ENCODE data around the gene WIPI1. TPM values are rescaled to one million over a fixed set of nuclear protein-coding genes. Genes with fewer than 3 reads are reported as not detected.

The WIPI1 gene
- total and polyA plus RNA-seq, 2 of the 13 experiments (the other 11 are each of a cell fraction or from before 2014, with no cell fraction given), result 29.4 to 141 TPM

DNA sequence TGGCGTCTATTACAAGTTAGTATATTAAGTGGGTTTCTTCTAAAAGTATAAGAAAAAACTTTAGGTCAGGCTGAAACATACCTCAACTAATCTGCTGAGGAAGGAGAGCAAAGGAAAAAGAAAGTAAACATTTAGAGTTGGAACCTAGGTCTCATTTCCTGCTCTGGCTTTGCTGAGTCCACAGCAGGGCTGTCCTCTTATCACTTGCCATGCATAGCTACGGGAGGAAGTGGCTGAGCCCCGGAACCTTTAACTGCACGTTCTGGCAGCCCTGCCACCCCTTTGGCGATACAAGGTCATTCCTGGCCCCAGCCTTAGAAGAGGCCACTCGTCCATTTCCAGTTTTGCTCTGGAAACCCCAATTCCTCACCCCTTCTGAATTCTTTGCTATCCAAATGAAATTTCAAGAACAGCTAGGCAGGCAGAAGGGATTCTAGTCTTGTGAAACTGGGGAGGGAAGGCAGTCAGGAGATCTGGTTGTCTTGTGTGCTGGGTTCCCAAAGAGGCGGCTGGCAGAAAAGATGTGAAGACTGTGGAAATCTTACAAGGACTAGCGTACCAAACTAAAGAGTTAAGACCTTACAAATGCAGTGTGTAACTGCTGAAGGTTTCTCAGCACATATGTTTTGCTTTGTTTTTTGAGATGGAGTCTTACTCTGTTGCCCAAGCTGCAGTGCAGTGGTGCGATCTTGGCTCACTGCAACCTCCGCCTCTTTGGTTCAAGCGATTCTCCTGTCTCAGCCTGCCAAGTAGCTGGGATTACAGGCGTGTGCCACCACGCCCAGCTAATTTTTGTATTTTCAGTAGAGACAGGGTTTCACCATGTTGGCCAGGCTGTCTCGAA lies 19.1 kb downstream of the WIPI1 start (continued):
- TF ChIP-seq, protein P1, sequence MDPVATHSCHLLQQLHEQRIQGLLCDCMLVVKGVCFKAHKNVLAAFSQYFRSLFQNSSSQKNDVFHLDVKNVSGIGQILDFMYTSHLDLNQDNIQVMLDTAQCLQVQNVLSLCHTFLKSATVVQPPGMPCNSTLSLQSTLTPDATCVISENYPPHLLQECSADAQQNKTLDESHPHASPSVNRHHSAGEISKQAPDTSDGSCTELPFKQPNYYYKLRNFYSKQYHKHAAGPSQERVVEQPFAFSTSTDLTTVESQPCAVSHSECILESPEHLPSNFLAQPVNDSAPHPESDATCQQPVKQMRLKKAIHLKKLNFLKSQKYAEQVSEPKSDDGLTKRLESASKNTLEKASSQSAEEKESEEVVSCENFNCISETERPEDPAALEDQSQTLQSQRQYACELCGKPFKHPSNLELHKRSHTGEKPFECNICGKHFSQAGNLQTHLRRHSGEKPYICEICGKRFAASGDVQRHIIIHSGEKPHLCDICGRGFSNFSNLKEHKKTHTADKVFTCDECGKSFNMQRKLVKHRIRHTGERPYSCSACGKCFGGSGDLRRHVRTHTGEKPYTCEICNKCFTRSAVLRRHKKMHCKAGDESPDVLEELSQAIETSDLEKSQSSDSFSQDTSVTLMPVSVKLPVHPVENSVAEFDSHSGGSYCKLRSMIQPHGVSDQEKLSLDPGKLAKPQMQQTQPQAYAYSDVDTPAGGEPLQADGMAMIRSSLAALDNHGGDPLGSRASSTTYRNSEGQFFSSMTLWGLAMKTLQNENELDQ (CRISPR knock-in tag; IDR thresholded peaks at IDR 0.05; ENCODE audit: borderline replicate concordance), result no peak
- TF ChIP-seq, protein P2, sequence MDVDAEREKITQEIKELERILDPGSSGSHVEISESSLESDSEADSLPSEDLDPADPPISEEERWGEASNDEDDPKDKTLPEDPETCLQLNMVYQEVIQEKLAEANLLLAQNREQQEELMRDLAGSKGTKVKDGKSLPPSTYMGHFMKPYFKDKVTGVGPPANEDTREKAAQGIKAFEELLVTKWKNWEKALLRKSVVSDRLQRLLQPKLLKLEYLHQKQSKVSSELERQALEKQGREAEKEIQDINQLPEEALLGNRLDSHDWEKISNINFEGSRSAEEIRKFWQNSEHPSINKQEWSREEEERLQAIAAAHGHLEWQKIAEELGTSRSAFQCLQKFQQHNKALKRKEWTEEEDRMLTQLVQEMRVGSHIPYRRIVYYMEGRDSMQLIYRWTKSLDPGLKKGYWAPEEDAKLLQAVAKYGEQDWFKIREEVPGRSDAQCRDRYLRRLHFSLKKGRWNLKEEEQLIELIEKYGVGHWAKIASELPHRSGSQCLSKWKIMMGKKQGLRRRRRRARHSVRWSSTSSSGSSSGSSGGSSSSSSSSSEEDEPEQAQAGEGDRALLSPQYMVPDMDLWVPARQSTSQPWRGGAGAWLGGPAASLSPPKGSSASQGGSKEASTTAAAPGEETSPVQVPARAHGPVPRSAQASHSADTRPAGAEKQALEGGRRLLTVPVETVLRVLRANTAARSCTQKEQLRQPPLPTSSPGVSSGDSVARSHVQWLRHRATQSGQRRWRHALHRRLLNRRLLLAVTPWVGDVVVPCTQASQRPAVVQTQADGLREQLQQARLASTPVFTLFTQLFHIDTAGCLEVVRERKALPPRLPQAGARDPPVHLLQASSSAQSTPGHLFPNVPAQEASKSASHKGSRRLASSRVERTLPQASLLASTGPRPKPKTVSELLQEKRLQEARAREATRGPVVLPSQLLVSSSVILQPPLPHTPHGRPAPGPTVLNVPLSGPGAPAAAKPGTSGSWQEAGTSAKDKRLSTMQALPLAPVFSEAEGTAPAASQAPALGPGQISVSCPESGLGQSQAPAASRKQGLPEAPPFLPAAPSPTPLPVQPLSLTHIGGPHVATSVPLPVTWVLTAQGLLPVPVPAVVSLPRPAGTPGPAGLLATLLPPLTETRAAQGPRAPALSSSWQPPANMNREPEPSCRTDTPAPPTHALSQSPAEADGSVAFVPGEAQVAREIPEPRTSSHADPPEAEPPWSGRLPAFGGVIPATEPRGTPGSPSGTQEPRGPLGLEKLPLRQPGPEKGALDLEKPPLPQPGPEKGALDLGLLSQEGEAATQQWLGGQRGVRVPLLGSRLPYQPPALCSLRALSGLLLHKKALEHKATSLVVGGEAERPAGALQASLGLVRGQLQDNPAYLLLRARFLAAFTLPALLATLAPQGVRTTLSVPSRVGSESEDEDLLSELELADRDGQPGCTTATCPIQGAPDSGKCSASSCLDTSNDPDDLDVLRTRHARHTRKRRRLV (CRISPR knock-in tag; IDR thresholded peaks at IDR 0.05), result no peak
- no peak for TF ChIP-seq YEATS4 (CRISPR knock-in tag; IDR thresholded peaks at IDR 0.05; ENCODE audit: borderline replicate concordance)
- no peak for TF ChIP-seq PTBP1 (IDR thresholded peaks at IDR 0.05; ENCODE audit: low read depth, low read length, poor library complexity, severe bottlenecking)
- TF ChIP-seq NAIF1 (CRISPR knock-in tag; IDR thresholded peaks at IDR 0.05; ENCODE audit: borderline replicate concordance), result no peak
- no peak for TF ChIP-seq ZFP82 (CRISPR knock-in tag; IDR thresholded peaks at IDR 0.05; ENCODE audit: borderline replicate concordance)
- TF ChIP-seq SIN3B (IDR thresholded peaks at IDR 0.05; ENCODE audit: low read length), result no peak
- TF ChIP-seq RFX5 (IDR thresholded peaks at IDR 0.05; ENCODE audit: low read depth, low read length), result no peak
- TF ChIP-seq, protein P3, sequence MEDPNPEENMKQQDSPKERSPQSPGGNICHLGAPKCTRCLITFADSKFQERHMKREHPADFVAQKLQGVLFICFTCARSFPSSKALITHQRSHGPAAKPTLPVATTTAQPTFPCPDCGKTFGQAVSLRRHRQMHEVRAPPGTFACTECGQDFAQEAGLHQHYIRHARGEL (CRISPR knock-in tag; IDR thresholded peaks at IDR 0.05), result no peak
- TF ChIP-seq, protein P4, sequence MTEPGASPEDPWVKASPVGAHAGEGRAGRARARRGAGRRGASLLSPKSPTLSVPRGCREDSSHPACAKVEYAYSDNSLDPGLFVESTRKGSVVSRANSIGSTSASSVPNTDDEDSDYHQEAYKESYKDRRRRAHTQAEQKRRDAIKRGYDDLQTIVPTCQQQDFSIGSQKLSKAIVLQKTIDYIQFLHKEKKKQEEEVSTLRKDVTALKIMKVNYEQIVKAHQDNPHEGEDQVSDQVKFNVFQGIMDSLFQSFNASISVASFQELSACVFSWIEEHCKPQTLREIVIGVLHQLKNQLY (CRISPR knock-in tag; IDR thresholded peaks at IDR 0.05), result peak; percentile 39; the same call in 1 of the 2 replicates
- TF ChIP-seq CHD4 (IDR thresholded peaks at IDR 0.05; ENCODE audit: borderline replicate concordance, low read length), result no peak
- TF ChIP-seq SRF (IDR thresholded peaks at IDR 0.05; ENCODE audit: low read depth, low read length), result no peak
- TF ChIP-seq KLF6 (CRISPR knock-in tag; IDR thresholded peaks at IDR 0.05), result no peak
- no peak for TF ChIP-seq ZZZ3 (CRISPR knock-in tag; IDR thresholded peaks at IDR 0.05; ENCODE audit: borderline replicate concordance)
- TF ChIP-seq, protein P5, sequence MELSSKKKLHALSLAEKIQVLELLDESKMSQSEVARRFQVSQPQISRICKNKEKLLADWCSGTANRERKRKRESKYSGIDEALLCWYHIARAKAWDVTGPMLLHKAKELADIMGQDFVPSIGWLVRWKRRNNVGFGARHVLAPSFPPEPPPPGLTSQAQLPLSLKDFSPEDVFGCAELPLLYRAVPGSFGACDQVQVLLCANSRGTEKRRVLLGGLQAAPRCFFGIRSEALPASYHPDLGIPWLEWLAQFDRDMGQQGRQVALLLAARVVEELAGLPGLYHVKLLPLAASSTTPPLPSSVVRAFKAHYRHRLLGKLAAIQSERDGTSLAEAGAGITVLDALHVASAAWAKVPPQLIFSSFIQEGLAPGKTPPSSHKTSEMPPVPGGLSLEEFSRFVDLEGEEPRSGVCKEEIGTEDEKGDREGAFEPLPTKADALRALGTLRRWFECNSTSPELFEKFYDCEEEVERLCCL (CRISPR knock-in tag; IDR thresholded peaks at IDR 0.05; ENCODE audit: borderline replicate concordance), result no peak
- TF ChIP-seq CREM (IDR thresholded peaks at IDR 0.05), result 0 out of 2 replicates have a peak, but pooled peaks have one; percentile 35
- no peak for TF ChIP-seq CREM (CRISPR knock-in tag; IDR thresholded peaks at IDR 0.05)
- TF ChIP-seq SCMH1 (CRISPR knock-in tag; IDR thresholded peaks at IDR 0.05; ENCODE audit: borderline replicate concordance), result no peak
- TF ChIP-seq KLF16 (CRISPR knock-in tag; IDR thresholded peaks at IDR 0.05), result no peak; a peak in 1 of 4 replicates
- no peak for TF ChIP-seq CAMTA2 (CRISPR knock-in tag; IDR thresholded peaks at IDR 0.05; ENCODE audit: borderline replicate concordance)

Measured in HepG2 (cell line).